ENCODE measurements around the gene SIRPA.
A peak's percentile ranks its signal among the peaks of the same experiment; 100 is the strongest.

DNA sequence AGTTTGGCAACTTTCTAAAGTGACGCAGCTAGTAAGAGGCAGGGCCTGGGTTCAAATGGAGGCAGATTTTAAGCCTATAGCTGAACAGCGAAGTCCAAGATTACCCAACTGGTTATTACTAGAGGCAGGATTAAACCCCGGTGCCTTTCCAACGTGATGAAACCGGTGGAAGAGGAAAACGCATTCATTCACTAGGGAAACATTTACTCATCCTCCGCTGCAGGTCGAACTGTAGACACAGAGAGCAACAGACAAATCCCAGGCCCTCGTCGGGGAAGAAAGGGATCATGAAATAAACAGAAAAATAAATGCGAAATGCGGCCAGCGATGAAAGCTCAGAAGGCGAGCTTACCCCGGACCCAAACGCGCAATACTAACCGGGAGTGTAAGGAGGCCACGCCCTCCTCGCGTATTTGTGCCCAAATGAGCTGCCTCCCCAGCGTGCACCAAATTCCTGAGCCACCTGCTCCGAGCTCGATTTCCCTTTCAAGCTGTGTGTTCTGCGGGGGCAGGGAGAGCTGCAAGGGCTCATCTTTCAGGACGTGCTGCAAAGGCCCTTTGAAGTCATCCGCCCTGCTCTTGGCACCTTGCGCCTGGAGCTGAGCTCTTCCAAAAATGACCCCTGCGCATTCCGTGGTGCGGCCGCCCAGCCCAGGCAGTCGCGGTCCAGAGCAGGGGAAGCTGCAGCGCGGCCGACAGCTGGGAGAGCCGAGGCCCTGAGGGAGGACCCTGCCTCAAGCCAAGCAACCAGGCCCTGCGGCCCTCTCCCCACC lies 51.7 kb downstream of the SIRPA start:
- TF ChIP-seq CTCF (IDR thresholded peaks at IDR 0.05; ENCODE audit: insufficient read depth, low read depth, low read length): no peak
- peak; percentile 45 for TF ChIP-seq EZH2 (IDR thresholded peaks at IDR 0.05; ENCODE audit: insufficient read depth, low read length)
